K562 (cell line): ENCODE data around the gene DYNLL1. TPM values are rescaled to one million over a fixed set of nuclear protein-coding genes. Genes with fewer than 3 reads are reported as not detected.

ENCODE experiments used
- CBX1 ChIP-seq: sonication (generic); IDR thresholded peaks from 2 replicates; pipeline ENCODE4 v1.6.1; 2016; ENCODE audit warnings: antibody characterized with exemption, low read depth, mild to moderate bottlenecking
- CXXC5 ChIP-seq: fragments of 250-450 bp; sonication (Bioruptor Pico); IDR thresholded peaks from 2 replicates; pipeline ENCODE4 v1.8.0; 2022; ENCODE audit warnings: inconsistent platforms, mild to moderate bottlenecking, moderate library complexity
- DMBX1 ChIP-seq: fragments of 250-450 bp; sonication (Bioruptor Pico); IDR thresholded peaks from 2 replicates; pipeline ENCODE4 v1.8.0; 2022; ENCODE audit warnings: inconsistent platforms, mild to moderate bottlenecking, moderate library complexity, borderline replicate concordance
- DPF2 ChIP-seq: fragments of 450-650 bp; IDR thresholded peaks from 2 replicates; pipeline ENCODE4 v1.6.1; 2016
- E2F8 ChIP-seq: fragments of 450-650 bp; IDR thresholded peaks from 2 replicates; pipeline ENCODE4 v1.7.1; 2018; ENCODE audit warnings: mild to moderate bottlenecking, low read depth; ENCODE audit not compliant: partially characterized antibody
- FOSL1 ChIP-seq: fragments of 200-800 bp; sonication (Bioruptor generic); conservative IDR thresholded peaks from 2 replicates; pipeline ENCODE4 v1.6.1; 2016; ENCODE audit warnings: missing genetic modification characterization, missing compliant biosample characterization
- HEY1 ChIP-seq: fragments of 250-450 bp; sonication (Bioruptor Pico); IDR thresholded peaks from 2 replicates; pipeline ENCODE4 v1.5.0; 2020; ENCODE audit warnings: mild to moderate bottlenecking, moderate library complexity, borderline replicate concordance
- HOMEZ ChIP-seq: fragments of 250-450 bp; sonication (Bioruptor Pico); IDR thresholded peaks from 2 replicates; pipeline ENCODE4 v1.4.0; 2020; ENCODE audit warnings: mild to moderate bottlenecking, moderate library complexity
- JUN ChIP-seq, 2 experiments: sonication (generic) in 1 of 2; formaldehyde crosslinking in 1 of 2; IDR thresholded peaks; 2 replicates each; pipeline versions ENCODE4 v1.6.1 to v1.8.0; 2012 to 2022; ENCODE audit warnings: borderline replicate concordance in 2 of 2, mild to moderate bottlenecking in 2 of 2, improper control_type of control experiment in 1 of 2, low read depth in 1 of 2, low read length in 1 of 2, missing genetic modification reagents in 1 of 2
- KDM5B ChIP-seq: fragments of 200-600 bp; sonication (generic); IDR thresholded peaks from 2 replicates; pipeline ENCODE4 v1.6.1; 2012; ENCODE audit warnings: low read depth, mild to moderate bottlenecking, moderate library complexity, low read length, control low read depth, inconsistent platforms; ENCODE audit not compliant: insufficient replicate concordance
- KLF6 ChIP-seq: fragments of 250-450 bp; sonication (Bioruptor Pico); IDR thresholded peaks from 2 replicates; pipeline ENCODE4 v1.4.0; 2020; ENCODE audit warnings: mild to moderate bottlenecking, moderate library complexity, borderline replicate concordance
- MYNN ChIP-seq, 2 experiments: sonication (generic); formaldehyde crosslinking in 1 of 2; IDR thresholded peaks; 2 replicates each; pipeline versions ENCODE4 v1.5.0 to v1.6.1; 2016 to 2020; ENCODE audit warnings: antibody characterized with exemption in 1 of 2, missing genetic modification reagents in 1 of 2
- TAL1 ChIP-seq: fragments of 450-650 bp; IDR thresholded peaks from 2 replicates; pipeline ENCODE4 v1.6.1; 2016; ENCODE audit warnings: mild to moderate bottlenecking
- ZBTB17 ChIP-seq: fragments of 450-650 bp; formaldehyde crosslinking; IDR thresholded peaks from 2 replicates; pipeline ENCODE4 v1.4.0; 2020; ENCODE audit warnings: mild to moderate bottlenecking
- ZNF384 ChIP-seq: IDR thresholded peaks from 2 replicates; pipeline ENCODE4 v1.6.1; 2012; ENCODE audit warnings: low read depth, low read length, improper control_type of control experiment
- polyA plus RNA-seq, 8 experiments: library from polyadenylated mRNA; depleted of rRNA in 4 of 8; stranded (reverse) in 5 of 8; unstranded in 3 of 8; fragments of >200 nt; fragmentation: Nextera tagmentation in 2 of 8; fragmentation: Illumina TruSeq in 1 of 8; extraction: Ambion mirVana in 2 of 8; extraction: Trizol in 1 of 8; gene quantifications; 2 replicates each; pipeline versions ENCODE4 v1.2.1 to v1.2.3, GENCODE V29; 2011 to 2014; ENCODE audit warnings: inconsistent platforms in 1 of 8, missing spikeins in 1 of 8
- total RNA-seq, 7 experiments: library from RNA; depleted of rRNA in 6 of 7; stranded (reverse); fragments of >200 nt in 6 of 7; fragmentation: Illumina TruSeq in 2 of 7; extraction: Trizol in 2 of 7; gene quantifications; 2 replicates each; pipeline versions ENCODE4 v1.2.1 to v1.2.3, GENCODE V29; 2011 to 2021; ENCODE audit warnings: low replicate concordance in 1 of 7

DYNLL1 gene
- total and polyA plus RNA-seq, 9 of the 15 experiments (the other 6 are each of a cell fraction or from before 2014, with no cell fraction given): 303 to 1,112 (median 468) TPM

DNA sequence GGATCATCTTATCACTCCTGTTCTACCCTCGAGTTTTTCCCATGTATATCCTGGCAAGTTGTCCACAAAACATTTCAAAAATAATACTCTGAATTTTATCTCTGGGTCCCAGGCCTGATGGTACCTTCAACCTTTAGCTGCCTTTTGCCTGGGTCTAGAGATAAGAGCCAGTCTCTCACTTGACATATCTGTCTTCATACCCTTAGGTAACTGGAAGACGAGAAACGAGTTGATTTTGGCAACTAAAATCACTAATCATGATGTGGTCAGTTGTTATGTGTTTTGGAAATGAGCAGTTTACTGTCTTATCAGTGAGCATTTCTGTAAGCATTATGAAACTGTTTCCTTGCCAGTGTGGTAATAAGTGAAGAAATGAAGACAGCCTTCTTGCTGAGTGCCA is 44.5 kb downstream of the DYNLL1 start (continued):
- TF ChIP-seq HEY1 (CRISPR knock-in tag) (peak; percentile 91; the same call in 1 of the 2 replicates), HOMEZ (CRISPR knock-in tag) (no peak), KDM5B (no peak), JUN (IDR thresholded peaks at IDR 0.05; ENCODE audit: borderline replicate concordance, low read depth, low read length) (no peak), JUN (CRISPR knock-in tag; IDR thresholded peaks at IDR 0.05; ENCODE audit: borderline replicate concordance) (no peak), DMBX1 (CRISPR knock-in tag) (peak; percentile 82), CXXC5 (CRISPR knock-in tag) (peak; percentile 76), TAL1 (peak; percentile 100), DPF2 (peak; percentile 99), MYNN (IDR thresholded peaks at IDR 0.05) (peak; percentile 71), MYNN (CRISPR knock-in tag; IDR thresholded peaks at IDR 0.05) (no peak), ZNF384 (0 out of 2 replicates have a peak, but pooled peaks have one; percentile 45), KLF6 (CRISPR knock-in tag) (no peak), ZBTB17 (CRISPR knock-in tag) (peak; percentile 56; the same call in 1 of the 2 replicates), E2F8 (peak; percentile 66), CBX1 (no peak), FOSL1 (peak; percentile 82)
